ENCODE data around the gene KNG1. TPM values are rescaled to one million over a fixed set of nuclear protein-coding genes. Genes with fewer than 3 reads are reported as not detected.

The KNG1 gene
- total RNA-seq, 1 donor from 2014 or later: not detected

DNA sequence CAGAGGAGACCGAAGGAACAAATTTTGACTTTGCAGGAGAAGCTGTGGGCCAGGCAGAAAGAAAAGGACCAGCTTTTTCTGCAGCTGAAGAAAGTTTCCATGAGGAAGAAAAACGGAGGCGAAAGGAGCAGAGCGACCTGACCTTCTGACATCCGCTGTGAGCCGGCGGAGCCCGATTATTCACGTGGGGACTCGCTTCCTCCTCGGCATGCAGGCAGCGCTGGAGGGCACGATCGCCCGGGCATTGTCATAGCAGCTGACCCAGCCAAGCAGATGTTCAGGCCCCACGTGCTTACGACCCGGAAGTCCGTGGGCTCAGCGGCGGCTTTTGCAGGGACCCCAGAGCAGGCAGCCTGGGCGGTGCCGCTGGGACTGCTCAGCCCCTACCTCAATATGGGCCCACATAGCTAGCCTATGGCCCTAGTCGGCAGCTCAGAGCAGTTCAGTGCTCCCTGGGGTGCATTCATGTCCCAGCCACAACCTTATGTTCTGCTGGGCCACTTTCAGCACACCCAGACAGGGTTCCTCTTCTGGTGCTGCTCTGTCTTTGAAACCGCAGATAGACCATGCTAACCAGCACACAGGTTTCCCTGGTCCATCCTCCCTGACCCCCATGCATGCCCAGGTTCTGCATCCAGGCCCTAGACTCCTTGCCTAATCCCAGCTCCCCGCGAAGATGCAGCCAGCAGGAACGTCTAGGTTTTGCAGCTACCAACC lies 55.7 kb downstream of the KNG1 start:
- intact Hi-C loops (cut with micrococcal nuclease): loop anchor here (1.0 to 5.0 kb wide), 2 partner anchors 9 to 34 kb away; partner anchors contain the start of gene RFC4

DNA sequence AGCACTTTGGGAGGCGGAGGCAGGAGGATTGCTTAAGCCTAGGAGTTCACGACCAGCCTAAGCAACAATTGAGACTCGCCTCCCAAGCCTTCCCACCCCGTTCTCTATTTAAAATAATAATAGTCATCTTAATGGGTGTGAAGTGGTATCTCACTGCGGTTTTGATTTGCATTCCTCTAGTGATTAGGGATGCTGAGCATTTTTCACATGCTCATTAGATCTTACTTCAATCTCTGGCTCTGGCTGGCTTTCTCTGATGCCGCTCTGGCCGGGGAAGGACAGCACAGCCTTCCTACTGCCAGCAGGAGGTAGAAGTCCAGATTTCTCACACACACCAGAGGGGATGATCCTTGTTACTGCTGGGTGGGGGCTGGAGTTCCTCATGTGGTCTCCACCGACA lies 58.8 kb downstream of the KNG1 start:
- intact Hi-C loops (cut with micrococcal nuclease): no loop called here

DNA sequence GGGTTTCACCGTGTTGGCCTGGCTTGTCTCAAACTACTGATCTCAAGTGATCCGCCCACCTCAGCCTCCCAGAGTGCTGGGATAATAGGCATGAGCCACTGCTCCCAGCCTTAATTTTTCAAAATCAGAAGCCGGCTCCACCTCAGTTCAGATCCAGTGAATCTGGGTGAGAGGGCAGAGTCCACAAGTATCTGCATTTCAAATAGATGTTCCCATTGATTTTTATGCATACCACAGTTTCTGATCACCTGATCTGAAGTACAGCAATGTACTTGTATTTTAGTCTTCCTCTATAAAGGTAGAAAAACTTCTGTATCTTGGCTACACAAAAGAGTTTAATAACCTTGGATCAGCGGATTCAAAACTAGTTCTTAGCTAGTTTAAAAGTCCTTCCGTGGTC lies 62.0 kb downstream of the KNG1 start:
- intact Hi-C loops (cut with micrococcal nuclease): no loop called here

DNA sequence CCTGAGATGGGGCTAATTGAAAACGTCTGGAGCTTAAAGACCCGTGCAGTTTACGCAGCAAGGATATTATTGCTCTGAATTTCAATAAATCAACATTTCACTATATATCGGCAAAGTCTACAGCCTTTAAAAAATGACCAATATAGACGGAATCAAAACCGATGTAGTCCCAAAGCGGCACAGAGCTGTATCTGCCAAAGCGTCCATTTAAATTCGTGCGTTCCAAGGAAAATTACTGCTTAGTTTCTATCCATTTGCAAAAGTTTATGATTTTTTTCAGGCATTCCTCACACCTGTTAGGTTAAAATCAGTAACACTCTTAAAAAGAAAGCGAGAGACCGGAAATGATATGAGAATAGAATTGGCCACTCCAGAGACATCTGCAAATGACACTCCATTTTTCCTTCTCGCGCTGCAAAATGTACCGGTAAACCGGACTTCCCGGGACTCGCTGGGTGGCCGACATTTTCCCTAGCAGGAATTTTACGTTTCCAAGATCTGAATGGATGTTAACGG lies 65.4 kb downstream of the KNG1 start:
- intact Hi-C loops (cut with micrococcal nuclease): loop anchor here (1.0 to 10.0 kb wide), 15 partner anchors 9 to 1288 kb away; partner anchors contain the start of genes DNAJB11, ETV5, RFC4 and RPL39L

DNA sequence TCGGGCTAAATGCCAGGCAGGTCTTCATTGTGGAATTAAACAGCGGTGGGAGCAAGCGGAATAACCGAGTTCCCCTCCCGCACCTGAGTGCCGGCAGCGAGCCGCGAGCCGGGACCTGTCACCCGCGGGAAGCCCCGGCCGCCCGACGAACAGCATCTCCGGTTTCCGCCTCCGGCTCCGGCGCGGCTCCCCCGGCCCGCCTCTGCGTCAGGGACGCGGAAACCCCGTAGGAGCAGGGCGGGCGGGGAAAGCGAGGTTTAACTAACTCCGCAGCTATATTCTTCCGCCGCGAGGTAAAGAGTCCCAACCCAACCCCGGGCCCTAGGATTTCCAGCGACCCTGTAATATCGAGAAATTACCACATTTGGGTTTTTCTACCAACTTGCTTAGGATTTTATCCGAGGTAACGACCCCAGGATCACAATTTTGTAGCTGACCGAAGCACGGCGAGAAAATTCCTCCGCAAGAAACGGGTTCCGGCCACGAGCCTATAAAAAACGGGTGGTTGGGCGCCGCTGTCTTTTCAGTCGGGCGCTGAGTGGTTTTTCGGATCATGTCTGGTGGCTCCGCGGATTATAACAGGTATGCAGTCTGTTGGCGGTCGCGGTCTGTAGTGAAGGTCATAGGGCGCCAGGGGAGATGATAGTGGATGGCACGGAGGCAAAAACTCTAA lies 66.0 kb downstream of the KNG1 start, which contains the start of gene EIF4A2:
Gene EIF4A2 (plus strand): TSS at position 520 of the 673 bp plus-strand sequence. CDS start 34 bp downstream, at position 554.
- intact Hi-C loops (cut with micrococcal nuclease): loop anchor here (1.0 to 10.0 kb wide), 14 partner anchors 8 to 1288 kb away; partner anchors contain the start of genes DNAJB11, ETV5, RFC4 and RPL39L

DNA sequence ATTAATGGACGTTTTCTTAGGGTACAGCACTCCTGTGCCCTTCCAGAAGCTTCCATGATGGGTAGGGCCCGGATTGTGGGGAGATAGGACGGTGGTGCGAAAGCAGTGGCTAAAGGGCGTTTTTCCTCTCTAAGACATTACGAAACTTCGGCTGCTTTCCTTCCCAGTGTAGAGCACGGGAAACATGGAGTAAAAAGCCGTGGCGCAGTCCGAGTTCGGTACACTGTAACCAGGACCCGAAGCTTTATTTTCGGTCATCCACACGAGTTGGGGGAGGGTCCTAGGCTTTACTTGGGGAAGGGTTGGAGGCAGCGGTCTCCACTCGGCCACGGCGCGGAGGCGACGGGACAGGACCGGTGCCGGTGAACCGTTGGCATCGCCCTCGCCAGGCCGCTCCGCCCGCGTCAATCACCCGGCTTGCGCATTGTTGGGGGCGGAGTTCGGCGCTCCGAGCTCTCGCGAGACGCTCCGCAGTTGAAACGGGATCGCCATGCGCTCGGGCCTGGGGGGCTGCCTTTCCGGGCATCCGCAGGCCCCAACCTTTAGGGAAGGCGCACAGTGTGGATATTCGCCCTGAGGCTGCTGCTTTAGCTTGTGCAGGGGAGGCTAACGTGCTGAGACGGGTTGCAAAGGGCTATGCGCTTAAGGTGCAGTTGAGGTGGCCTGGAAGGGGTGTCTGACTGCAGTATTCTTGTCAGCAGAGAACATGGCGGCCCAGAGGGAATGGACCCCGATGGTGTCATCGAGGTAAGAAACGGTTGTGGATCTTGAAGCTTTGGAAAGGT lies 66.8 kb downstream of the KNG1 start:
- intact Hi-C loops (cut with micrococcal nuclease): loop anchor here (1.0 to 10.0 kb wide), 14 partner anchors 7 to 1289 kb away; partner anchors contain the start of genes DNAJB11, ETV5, RFC4 and RPL39L

DNA sequence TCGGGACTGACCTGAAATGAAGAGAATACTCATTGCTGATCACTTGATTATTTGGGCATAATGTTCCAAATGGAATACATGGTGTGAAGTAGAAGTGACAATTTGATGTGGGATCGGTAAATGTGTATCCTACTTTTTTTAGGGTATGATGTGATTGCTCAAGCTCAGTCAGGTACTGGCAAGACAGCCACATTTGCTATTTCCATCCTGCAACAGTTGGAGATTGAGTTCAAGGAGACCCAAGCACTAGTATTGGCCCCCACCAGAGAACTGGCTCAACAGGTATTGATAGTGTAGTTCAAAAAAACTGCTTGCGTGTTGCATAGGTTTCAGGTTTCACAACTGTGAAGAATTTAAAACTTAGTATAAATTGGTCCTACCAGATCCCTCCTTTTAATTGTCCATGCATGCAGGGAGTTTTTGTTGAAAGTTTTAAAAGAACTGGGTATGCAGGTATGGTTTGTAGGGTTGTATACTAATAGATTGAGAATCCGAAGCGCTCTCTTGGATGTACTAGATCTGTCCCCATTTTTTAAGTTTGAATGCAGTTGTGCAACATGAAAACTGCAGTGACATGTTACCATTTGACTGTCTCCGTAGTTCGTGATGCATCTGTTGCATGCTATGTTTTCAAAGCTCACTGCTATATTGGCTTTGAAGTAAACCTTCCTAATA lies 67.8 kb downstream of the KNG1 start:
- intact Hi-C loops (cut with micrococcal nuclease): loop anchor here (10.0 kb wide), 1 partner anchor 1290 kb away; the partner anchor contains the start of gene TMEM41A

DNA sequence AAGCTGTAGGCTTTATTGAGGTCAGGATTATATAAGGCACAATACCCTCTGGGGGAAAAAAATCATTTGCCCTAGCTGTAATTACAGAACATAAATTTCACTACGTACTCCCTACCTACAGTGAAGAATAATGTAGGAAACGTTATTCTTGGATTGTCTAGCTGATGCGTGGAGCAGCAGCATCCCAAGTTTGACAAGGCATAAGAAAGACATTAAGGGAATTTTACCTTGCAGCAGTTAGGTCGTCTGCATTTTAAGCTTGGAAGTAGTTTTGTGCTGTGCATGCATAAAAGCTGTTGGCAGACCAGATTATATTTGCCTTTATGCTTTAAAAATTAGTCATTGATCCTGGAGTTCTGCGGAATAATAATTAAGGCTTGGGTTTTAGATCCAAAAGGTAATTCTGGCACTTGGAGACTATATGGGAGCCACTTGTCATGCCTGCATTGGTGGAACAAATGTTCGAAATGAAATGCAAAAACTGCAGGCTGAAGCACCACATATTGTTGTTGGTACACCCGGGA lies 68.4 kb downstream of the KNG1 start:
- intact Hi-C loops (cut with micrococcal nuclease): loop anchor here (10.0 kb wide), 1 partner anchor 1291 kb away; the partner anchor contains the start of gene TMEM41A

DNA sequence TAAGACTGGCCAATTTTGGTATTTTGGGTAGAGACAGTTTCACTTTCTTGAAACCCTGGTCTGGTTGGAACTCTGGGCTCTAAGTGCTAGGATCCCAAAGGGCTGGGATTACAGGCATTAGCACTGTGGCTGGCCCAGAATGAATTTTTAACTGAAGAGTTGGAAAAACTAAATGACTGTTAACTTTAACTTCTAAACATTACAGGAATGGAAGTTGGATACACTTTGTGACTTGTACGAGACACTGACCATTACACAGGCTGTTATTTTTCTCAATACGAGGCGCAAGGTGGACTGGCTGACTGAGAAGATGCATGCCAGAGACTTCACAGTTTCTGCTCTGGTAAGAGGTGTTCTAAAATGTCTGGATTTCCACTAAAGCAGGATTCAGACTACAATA lies 69.8 kb downstream of the KNG1 start:
- intact Hi-C loops (cut with micrococcal nuclease): loop anchor here (10.0 kb wide), 1 partner anchor 1292 kb away; the partner anchor contains the start of gene TMEM41A

DNA sequence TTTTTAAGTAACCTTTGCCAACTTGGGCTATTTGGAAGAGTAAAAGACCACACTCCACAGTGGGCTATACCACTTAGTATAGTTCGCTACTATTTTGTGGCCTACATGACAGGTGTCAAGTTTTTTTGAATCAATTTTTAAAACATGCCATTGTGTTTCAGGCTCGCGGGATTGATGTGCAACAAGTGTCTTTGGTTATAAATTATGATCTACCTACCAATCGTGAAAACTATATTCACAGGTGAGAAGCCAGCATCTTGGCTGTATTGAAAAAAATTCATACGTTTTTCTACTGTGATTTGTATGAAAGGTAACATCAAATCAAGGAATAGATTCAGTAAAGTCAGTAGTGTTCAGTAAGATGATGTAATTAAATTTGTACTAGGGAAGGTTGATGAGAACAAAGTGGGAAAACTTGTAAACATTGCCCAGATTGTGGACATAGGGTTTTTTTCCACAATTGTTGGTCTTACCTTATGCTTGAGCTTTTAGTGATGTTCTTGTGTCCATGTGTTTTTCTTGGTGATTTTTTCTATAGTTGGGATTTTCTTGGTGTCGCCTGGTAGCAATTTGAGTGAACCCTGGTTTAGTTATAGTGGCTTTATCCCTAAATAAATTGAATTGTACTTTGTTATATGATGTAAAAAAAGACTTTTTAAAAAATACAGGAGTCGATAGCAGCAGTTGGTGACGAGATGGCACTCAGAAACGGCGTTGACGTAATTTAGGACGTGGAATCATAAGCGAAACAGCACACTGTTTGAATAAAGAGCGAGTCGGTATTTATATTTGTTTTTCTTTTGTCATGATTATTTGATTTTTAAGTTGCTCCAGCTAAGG lies 70.7 kb downstream of the KNG1 start:
- intact Hi-C loops (cut with micrococcal nuclease): loop anchor here (10.0 kb wide), 1 partner anchor 1293 kb away; the partner anchor contains the start of gene TMEM41A

DNA sequence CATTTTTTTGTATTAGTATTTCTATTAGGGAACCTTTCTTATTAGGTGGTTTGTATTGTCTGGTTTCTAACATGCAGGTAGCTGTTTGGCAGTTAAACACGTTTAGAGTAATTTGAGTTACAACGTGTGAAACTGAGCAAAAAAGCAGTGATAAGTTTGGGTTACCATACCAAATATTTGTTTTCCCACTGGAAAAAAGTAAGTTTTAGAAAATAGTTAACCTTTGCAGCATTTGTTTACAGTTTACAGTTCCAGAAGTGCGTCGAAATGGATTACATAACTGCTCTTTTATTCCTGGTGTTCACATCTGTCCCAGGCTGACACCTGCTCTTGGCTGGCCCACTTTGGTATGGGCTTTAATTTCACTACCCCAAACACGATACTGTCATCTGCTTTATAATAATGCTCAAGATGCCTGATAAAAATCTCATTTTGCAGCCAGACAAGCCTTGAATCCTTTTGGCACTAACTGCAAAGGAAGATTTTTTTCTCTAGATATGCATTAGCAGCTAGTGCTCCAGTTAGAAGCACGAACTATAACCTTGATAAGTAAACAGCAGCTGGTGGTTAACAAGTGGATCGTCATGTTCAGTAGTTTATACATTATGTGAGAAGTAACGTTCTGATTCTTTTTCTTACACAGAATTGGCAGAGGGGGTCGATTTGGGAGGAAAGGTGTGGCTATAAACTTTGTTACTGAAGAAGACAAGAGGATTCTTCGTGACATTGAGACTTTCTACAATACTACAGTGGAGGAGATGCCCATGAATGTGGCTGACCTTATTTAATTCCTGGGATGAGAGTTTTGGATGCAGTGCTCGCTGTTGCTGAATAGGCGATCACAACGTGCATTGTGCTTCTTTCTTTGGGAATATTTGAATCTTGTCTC lies 71.6 kb downstream of the KNG1 start:
- intact Hi-C loops (cut with micrococcal nuclease): loop anchor here (10.0 kb wide), 1 partner anchor 1294 kb away; the partner anchor contains the start of gene TMEM41A

DNA sequence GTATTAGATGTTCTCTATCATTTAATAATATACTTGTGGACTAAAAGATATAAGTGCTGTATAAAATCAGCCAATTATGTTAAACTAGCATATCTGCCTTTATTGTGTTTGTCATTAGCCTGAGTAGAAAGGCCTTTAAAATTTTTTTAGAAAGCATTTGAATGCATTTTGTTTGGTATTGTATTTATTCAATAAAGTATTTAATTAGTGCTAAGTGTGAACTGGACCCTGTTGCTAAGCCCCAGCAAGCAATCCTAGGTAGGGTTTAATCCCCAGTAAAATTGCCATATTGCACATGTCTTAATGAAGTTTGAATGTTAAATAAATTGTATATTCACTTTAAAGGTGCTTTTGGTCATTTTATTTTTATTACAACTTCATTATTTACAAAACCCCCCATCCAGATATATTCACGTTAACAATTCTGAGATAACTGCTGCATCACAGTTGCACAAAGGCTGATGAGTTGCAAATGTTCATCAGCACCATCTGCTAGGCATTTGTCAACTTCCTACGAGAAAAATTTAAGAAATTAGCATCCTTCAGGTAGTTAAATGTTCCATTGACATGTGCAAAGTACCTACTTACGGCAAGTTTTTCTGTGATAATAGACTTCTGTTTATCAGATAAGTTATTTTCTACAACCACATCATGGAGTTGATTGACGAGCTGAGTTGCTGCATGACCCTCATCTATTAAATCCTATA lies 72.5 kb downstream of the KNG1 start:
- intact Hi-C loops (cut with micrococcal nuclease): loop anchor here (10.0 kb wide), 1 partner anchor 1295 kb away; the partner anchor contains the start of gene TMEM41A

DNA sequence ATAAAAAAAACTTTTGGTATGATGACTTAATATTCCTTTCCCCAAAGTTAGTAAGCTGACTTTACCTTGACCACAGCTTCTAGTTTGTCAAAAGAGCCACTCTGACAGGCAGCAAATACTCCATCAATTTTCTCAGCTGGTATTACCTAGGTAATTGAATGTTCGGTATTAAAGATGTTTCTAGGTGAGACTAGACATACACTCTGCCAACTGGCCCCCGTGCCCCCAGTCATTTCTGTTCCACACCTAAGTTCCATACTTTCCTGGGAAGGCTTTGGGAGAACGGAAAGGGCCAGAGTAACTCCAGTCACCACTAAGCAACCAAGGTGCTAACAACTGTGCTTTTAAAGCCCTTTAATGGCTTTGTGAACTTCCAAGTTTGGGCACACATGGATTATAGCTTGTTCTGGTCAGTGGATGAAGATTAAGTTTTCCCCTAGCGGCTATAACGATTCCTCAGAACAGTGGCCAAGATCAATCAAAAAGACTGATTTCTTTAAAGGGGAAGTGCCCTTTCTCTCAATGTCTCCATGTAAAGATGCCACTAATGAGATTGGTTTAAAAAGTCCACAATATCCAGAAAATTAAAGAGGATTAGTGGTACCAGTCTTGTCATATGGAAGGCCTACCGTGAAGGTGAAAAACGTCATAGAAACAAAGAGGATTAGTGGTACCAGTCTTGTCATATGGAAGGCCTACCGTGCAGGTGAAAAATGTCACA lies 73.3 kb downstream of the KNG1 start:
- intact Hi-C loops (cut with micrococcal nuclease): no loop called here
